Measurements from ENCODE around the gene PTGFRN.

The PTGFRN gene

GRCh38 chr1:117000142-117000541 is 90.4 kb downstream of the PTGFRN start:
- no peaks in the 10 kb centered on the region for H3K36me3 Mint-ChIP-seq (ENCODE audit: insufficient read depth)
- DNase-seq: no peak
- peak overlapping the region in 1 of 2 donors; percentile 68 for H3K27ac Mint-ChIP-seq
- H3K9me3 Mint-ChIP-seq: no peaks in the 10 kb centered on the region
- no peak for ATAC-seq (replicated peaks)
- H3K4me1 Mint-ChIP-seq (ENCODE audit: low read depth in 2 of 2): peaks cover 5 to 23% of the 10 kb centered on the region in 2 donors
- peak overlapping the region in 1 of 2 donors; percentile 34 for H3K4me3 Mint-ChIP-seq
- no peaks in the 10 kb centered on the region for H3K27me3 Mint-ChIP-seq

- peak within 1 kb of the TSS; percentile 49 to 68 for H3K27ac Mint-ChIP-seq
- peak; percentile 58 for ATAC-seq (replicated peaks)
- peak within 1 kb of the TSS in 1 of 2 donors; percentile 65 for H3K4me3 Mint-ChIP-seq
- no peaks in the 10 kb centered on the region for H3K27me3 Mint-ChIP-seq
- H3K4me1 Mint-ChIP-seq (ENCODE audit: low read depth in 2 of 2): peaks cover 7 to 30% of the 10 kb centered on the region in 2 donors
- no peaks in the 10 kb centered on the region for H3K9me3 Mint-ChIP-seq
- DNase-seq: no peak
- H3K36me3 Mint-ChIP-seq (ENCODE audit: insufficient read depth): no peaks in the 10 kb centered on the region
Observed at GRCh38 chr1:117001254-117001927, 91.7 kb downstream of the PTGFRN start, which contains the start of gene CD101. Gene CD101, plus strand, starts transcription at chr1:117001760. Its CDS starts 58 bp downstream, at chr1:117001818.

- no peaks in the 10 kb centered on the region for H3K9me3 Mint-ChIP-seq
- no peak for ATAC-seq (replicated peaks)
- peak overlapping the region in 1 of 2 donors; percentile 81 for H3K27ac Mint-ChIP-seq
- peaks cover 7 to 33% of the 10 kb centered on the region in 2 donors for H3K4me1 Mint-ChIP-seq (ENCODE audit: low read depth in 2 of 2)
- peak in 1 of 3 experiments; percentile 22 for DNase-seq
- H3K36me3 Mint-ChIP-seq (ENCODE audit: insufficient read depth): no peaks in the 10 kb centered on the region
- peak overlapping the region in 1 of 2 donors; percentile 65 for H3K4me3 Mint-ChIP-seq
- no peaks in the 10 kb centered on the region for H3K27me3 Mint-ChIP-seq
Observed at GRCh38 chr1:117003223-117003875, 93.6 kb downstream of the PTGFRN start.

GRCh38 chr1:117007719-117008013 is 98.0 kb downstream of the PTGFRN start:
- H3K27me3 Mint-ChIP-seq: no peaks in the 10 kb centered on the region
- DNase-seq (no peak), ATAC-seq (replicated peaks) (no peak)
- H3K36me3 Mint-ChIP-seq (ENCODE audit: insufficient read depth): no peaks in the 10 kb centered on the region
- H3K4me3 Mint-ChIP-seq: peak overlapping the region in 1 of 2 donors; percentile 28
- H3K27ac Mint-ChIP-seq: peak overlapping the region in 1 of 2 donors; percentile 90
- H3K9me3 Mint-ChIP-seq: no peaks in the 10 kb centered on the region
- H3K4me1 Mint-ChIP-seq (ENCODE audit: low read depth in 2 of 2): peaks cover 3 to 35% of the 10 kb centered on the region in 2 donors

- ATAC-seq (replicated peaks) (no peak), DNase-seq (no peak)
- Mint-ChIP-seq H3K9me3 (no peaks in the 10 kb centered on the region), H3K27me3 (no peaks in the 10 kb centered on the region), H3K27ac (peak overlapping the region in 1 of 2 donors; percentile 82), H3K36me3 (ENCODE audit: insufficient read depth) (no peaks in the 10 kb centered on the region), H3K4me1 (ENCODE audit: low read depth in 2 of 2) (peaks cover 3 to 26% of the 10 kb centered on the region in 2 donors), H3K4me3 (peak overlapping the region in 1 of 2 donors; percentile 32)
Observed at GRCh38 chr1:117008656-117009055, 98.9 kb downstream of the PTGFRN start.

- H3K27ac Mint-ChIP-seq: peak overlapping the region in 1 of 2 donors; percentile 82
- DNase-seq: no peak
- H3K4me3 Mint-ChIP-seq: peak overlapping the region in 1 of 2 donors; percentile 32
Observed at GRCh38 chr1:117009132-117009531, 99.4 kb downstream of the PTGFRN start.

GRCh38 chr1:117010310-117010969 is 100.7 kb downstream of the PTGFRN start:
- H3K9me3 Mint-ChIP-seq: no peaks in the 10 kb centered on the region
- DNase-seq (no peak), ATAC-seq (replicated peaks) (no peak)
- no peaks in the 10 kb centered on the region for H3K27me3 Mint-ChIP-seq
- peak overlapping the region in 1 of 2 donors; percentile 82 for H3K27ac Mint-ChIP-seq
- no peaks in the 10 kb centered on the region for H3K36me3 Mint-ChIP-seq (ENCODE audit: insufficient read depth)
- H3K4me3 Mint-ChIP-seq: no peak overlapping the region
- H3K4me1 Mint-ChIP-seq (ENCODE audit: low read depth in 2 of 2): peaks cover 0 to 21% of the 10 kb centered on the region in 2 donors

More at GRCh38 chr1:117009132-117009531, 99.4 kb downstream of the PTGFRN start:
- no peaks in the 10 kb centered on the region for H3K9me3 Mint-ChIP-seq
- peak; percentile 56 for ATAC-seq (replicated peaks)
- H3K36me3 Mint-ChIP-seq (ENCODE audit: insufficient read depth): no peaks in the 10 kb centered on the region
- H3K27me3 Mint-ChIP-seq: no peaks in the 10 kb centered on the region
- H3K4me1 Mint-ChIP-seq (ENCODE audit: low read depth in 2 of 2): peaks cover 3 to 26% of the 10 kb centered on the region in 2 donors

- Mint-ChIP-seq H3K9me3 (no peaks in the 10 kb centered on the region), H3K27me3 (no peaks in the 10 kb centered on the region), H3K36me3 (ENCODE audit: insufficient read depth) (no peaks in the 10 kb centered on the region), H3K27ac (peak overlapping the region in 1 of 2 donors; percentile 67), H3K4me1 (ENCODE audit: low read depth in 2 of 2) (peaks cover 0 to 17% of the 10 kb centered on the region in 2 donors), H3K4me3 (no peak overlapping the region)
- no peak for ATAC-seq (replicated peaks)
- DNase-seq: no peak
Observed at GRCh38 chr1:117011334-117011733, 101.6 kb downstream of the PTGFRN start.

- H3K9me3 Mint-ChIP-seq: no peaks in the 10 kb centered on the region
- no peak for ATAC-seq (replicated peaks)
- H3K27ac Mint-ChIP-seq: peak overlapping the region in 1 of 2 donors; percentile 38
- H3K4me3 Mint-ChIP-seq: no peak overlapping the region
- H3K36me3 Mint-ChIP-seq (ENCODE audit: insufficient read depth): peaks cover 2% of the 10 kb centered on the region
- no peaks in the 10 kb centered on the region for H3K27me3 Mint-ChIP-seq
- peaks cover 0 to 13% of the 10 kb centered on the region in 2 donors for H3K4me1 Mint-ChIP-seq (ENCODE audit: low read depth in 2 of 2)
- no peak for DNase-seq
Observed at GRCh38 chr1:117013309-117013858, 103.7 kb downstream of the PTGFRN start.

- no peak for ATAC-seq (replicated peaks)
- peaks cover 2% of the 10 kb centered on the region for H3K36me3 Mint-ChIP-seq (ENCODE audit: insufficient read depth)
- H3K4me3 Mint-ChIP-seq: peak overlapping the region in 1 of 2 donors; percentile 10
- H3K9me3 Mint-ChIP-seq: no peaks in the 10 kb centered on the region
- no peaks in the 10 kb centered on the region for H3K27me3 Mint-ChIP-seq
- peaks cover 0 to 7% of the 10 kb centered on the region in 2 donors for H3K4me1 Mint-ChIP-seq (ENCODE audit: low read depth in 2 of 2)
- H3K27ac Mint-ChIP-seq: peak overlapping the region in 1 of 2 donors; percentile 41
- no peak for DNase-seq
Observed at GRCh38 chr1:117014209-117014608, 104.5 kb downstream of the PTGFRN start.

- Mint-ChIP-seq H3K9me3 (no peaks in the 10 kb centered on the region), H3K4me3 (no peak overlapping the region), H3K27me3 (peaks cover 0 to 9% of the 10 kb centered on the region in 2 donors), H3K27ac (no peak overlapping the region), H3K36me3 (ENCODE audit: insufficient read depth) (peaks cover 2% of the 10 kb centered on the region), H3K4me1 (ENCODE audit: low read depth in 2 of 2) (no peaks in the 10 kb centered on the region)
- ATAC-seq (replicated peaks) (no peak), DNase-seq (no peak)
Observed at GRCh38 chr1:117015724-117016123, 106.0 kb downstream of the PTGFRN start.

- no peaks in the 10 kb centered on the region for H3K9me3 Mint-ChIP-seq
- peaks cover 0 to 17% of the 10 kb centered on the region in 2 donors for H3K27me3 Mint-ChIP-seq
- no peak overlapping the region for H3K27ac Mint-ChIP-seq
- H3K4me1 Mint-ChIP-seq (ENCODE audit: low read depth in 2 of 2): no peaks in the 10 kb centered on the region
- H3K36me3 Mint-ChIP-seq (ENCODE audit: insufficient read depth): peaks cover 2% of the 10 kb centered on the region
- no peak for ATAC-seq (replicated peaks)
- no peak overlapping the region for H3K4me3 Mint-ChIP-seq
- DNase-seq: no peak
Observed at GRCh38 chr1:117017062-117017461, 107.3 kb downstream of the PTGFRN start.

- H3K4me3 Mint-ChIP-seq: no peak overlapping the region
- H3K36me3 Mint-ChIP-seq (ENCODE audit: insufficient read depth): peaks cover 2% of the 10 kb centered on the region
- no peaks in the 10 kb centered on the region for H3K9me3 Mint-ChIP-seq
- ATAC-seq (replicated peaks) (no peak), DNase-seq (no peak)
- H3K27me3 Mint-ChIP-seq: peaks cover 0 to 19% of the 10 kb centered on the region in 2 donors
- H3K27ac Mint-ChIP-seq: no peak overlapping the region
- H3K4me1 Mint-ChIP-seq (ENCODE audit: low read depth in 2 of 2): no peaks in the 10 kb centered on the region
Observed at GRCh38 chr1:117017648-117018047, 107.9 kb downstream of the PTGFRN start.
